ENCODE results near the gene ABHD16B.

ABHD16B gene

DNA sequence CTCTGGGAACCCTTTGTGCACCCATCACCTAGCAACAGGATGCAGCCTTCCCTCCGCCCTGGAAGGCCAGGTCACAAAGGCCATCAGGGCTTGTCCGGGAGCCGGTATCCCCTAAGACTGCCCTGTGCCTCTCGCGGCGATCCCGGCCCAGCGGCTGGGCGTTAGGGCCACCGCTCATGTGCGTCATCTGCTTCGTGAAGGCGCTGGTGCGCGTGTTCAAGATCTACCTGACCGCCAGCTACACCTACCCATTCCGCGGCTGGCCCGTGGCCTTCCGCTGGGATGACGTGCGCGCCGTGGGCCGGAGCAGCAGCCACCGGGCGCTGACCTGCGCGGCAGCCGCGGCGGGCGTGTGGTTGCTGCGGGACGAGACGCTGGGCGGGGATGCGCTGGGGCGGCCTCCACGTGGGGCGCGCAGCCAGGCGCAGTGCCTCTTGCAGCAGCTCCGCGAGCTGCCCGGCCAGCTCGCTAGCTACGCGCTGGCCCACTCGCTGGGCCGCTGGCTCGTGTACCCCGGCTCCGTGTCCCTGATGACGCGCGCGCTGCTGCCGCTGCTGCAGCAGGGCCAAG, at the start of gene ABHD16B:
ABHD16B (plus strand) TSS at position 134 of the 570 bp plus-strand sequence; CDS start at position 177, 43 bp downstream.
- DNase-seq (ENCODE audit: low read depth), result no peak
- H3K4me3 ChIP-seq (ENCODE audit: low read depth, low read length), result no peak within 1 kb of the TSS

GRCh38 chr20:63814891-63815614, 46.2 kb upstream of the ABHD16B start:
- no peak overlapping the region for H3K4me3 ChIP-seq (ENCODE audit: low read depth, low read length)
- no peak for DNase-seq (ENCODE audit: low read depth)

- H3K4me3 ChIP-seq (ENCODE audit: low read depth, low read length), result no peak overlapping the region
- no peak for DNase-seq (ENCODE audit: low read depth)
These were observed 45.6 kb upstream of the ABHD16B start for GRCh38 chr20:63815615-63816253.

GRCh38 chr20:63819224-63819921, 41.9 kb upstream of the ABHD16B start:
- no peak overlapping the region for H3K4me3 ChIP-seq (ENCODE audit: low read depth, low read length)

GRCh38 chr20:63821811-63822210, 39.5 kb upstream of the ABHD16B start:
- no peak overlapping the region for H3K4me3 ChIP-seq (ENCODE audit: low read depth, low read length)

More at GRCh38 chr20:63819224-63819921, 41.9 kb upstream of the ABHD16B start:
- DNase-seq (ENCODE audit: low read depth), result no peak

GRCh38 chr20:63822276-63822696, 39.0 kb upstream of the ABHD16B start:
- no peak for DNase-seq (ENCODE audit: low read depth)
- no peak overlapping the region for H3K4me3 ChIP-seq (ENCODE audit: low read depth, low read length)

More at GRCh38 chr20:63821811-63822210, 39.5 kb upstream of the ABHD16B start:
- no peak for DNase-seq (ENCODE audit: low read depth)

DNA sequence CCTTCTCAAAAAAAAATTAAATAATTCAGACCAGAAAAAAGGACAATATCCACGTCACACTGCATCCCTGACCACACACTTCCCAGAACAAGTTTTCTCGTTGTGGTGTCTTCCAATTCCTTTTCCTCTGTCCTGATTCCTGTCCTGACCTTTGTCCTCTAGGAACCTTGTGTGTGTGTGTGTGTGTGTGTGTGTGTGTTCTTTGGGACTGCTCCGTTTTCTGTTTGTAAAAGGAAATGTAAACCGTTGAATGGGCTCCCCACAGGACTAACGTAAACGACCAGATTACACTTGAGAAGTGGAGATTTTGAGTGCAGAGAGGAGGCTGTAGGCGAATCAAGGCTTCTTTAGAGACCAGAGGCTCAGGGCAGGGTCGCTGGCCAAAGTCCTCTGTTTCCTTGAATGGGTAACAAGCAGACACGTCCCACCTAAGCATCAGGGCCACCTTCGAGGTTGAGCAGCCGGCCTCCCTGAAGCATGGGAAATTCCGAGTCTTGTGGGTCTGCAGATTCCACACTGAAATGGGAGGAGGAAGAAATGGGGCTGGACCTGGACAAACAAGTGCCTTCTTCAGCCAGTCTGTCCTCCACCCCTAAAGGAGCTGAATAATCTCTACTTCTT, 37.5 kb upstream of the ABHD16B start:
- no peak for DNase-seq (ENCODE audit: low read depth)
- no peak overlapping the region for H3K4me3 ChIP-seq (ENCODE audit: low read depth, low read length)

- no peak for DNase-seq (ENCODE audit: low read depth)
- H3K4me3 ChIP-seq (ENCODE audit: low read depth, low read length), result no peak overlapping the region
These were observed 35.8 kb upstream of the ABHD16B start for GRCh38 chr20:63825331-63826118.

DNA sequence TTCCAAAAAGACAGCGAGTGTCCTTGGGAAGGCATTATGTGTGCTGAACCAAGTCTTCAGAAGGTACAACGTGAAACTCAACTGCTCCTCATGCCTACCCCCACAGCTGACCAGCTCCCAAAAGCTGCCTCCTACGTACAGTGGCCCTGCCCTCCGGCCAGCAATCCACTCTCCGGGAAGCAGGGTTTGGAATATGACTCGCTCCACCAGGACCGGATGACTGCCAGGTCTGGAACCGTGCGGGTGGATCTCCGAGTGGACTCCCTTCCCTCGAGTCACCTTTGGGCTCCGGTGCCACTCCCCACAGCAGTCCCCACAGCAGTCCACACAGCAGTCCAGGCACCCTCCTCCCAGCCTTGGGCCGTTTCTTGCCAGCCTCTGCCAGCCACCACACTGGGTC, 34.5 kb upstream of the ABHD16B start:
- no peak for DNase-seq (ENCODE audit: low read depth)
- no peak overlapping the region for H3K4me3 ChIP-seq (ENCODE audit: low read depth, low read length)

DNA sequence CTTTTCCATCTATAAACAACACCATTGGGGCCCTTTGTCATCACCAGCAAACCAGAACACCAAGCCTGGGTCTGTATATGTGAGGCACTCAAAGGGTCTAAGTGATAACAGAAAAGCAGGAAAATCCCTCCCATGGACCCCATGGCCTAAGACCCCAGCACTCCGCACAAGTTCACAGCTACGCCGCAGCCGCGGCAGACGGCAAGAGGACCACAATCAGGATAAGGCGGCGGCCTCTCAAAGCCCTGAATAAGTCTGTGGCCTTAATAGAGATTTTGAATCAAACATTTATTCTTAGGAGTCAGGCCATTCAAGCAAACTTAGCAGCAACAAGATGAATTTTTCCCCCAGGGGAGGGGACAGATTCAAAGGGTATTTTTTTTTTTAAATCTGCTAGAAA, 33.2 kb upstream of the ABHD16B start:
- no peak overlapping the region for H3K4me3 ChIP-seq (ENCODE audit: low read depth, low read length)
- no peak for DNase-seq (ENCODE audit: low read depth)

- H3K4me3 ChIP-seq (ENCODE audit: low read depth, low read length), result no peak overlapping the region
- no peak for DNase-seq (ENCODE audit: low read depth)
These were observed 32.8 kb upstream of the ABHD16B start for GRCh38 chr20:63828545-63828944.

GRCh38 chr20:63828951-63829350, 32.3 kb upstream of the ABHD16B start:
- no peak for DNase-seq (ENCODE audit: low read depth)
- H3K4me3 ChIP-seq (ENCODE audit: low read depth, low read length), result no peak overlapping the region

DNA sequence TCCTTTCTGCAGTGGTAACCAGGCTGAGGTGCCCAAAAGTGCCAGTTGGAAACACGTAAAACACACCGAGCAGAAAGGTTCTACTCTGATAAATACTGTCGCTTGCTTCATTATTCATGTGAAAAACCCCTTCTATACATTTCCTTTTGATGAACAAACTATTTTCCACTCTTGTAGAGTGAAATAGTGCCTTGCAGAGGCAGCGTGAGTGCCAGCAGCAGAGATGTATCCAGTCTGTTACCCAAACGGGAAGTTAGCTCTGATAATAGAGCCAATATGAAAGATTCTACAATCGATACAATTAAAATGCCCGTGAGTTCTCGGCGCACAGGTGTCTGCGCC, 31.7 kb upstream of the ABHD16B start:
- H3K4me3 ChIP-seq (ENCODE audit: low read depth, low read length), result peak overlapping the region; percentile 54
- DNase-seq (ENCODE audit: low read depth), result no peak

GRCh38 chr20:63829945-63830835, 31.1 kb upstream of the ABHD16B start:
- DNase-seq (ENCODE audit: low read depth), result no peak
- peak overlapping the region; percentile 54 for H3K4me3 ChIP-seq (ENCODE audit: low read depth, low read length)

DNA sequence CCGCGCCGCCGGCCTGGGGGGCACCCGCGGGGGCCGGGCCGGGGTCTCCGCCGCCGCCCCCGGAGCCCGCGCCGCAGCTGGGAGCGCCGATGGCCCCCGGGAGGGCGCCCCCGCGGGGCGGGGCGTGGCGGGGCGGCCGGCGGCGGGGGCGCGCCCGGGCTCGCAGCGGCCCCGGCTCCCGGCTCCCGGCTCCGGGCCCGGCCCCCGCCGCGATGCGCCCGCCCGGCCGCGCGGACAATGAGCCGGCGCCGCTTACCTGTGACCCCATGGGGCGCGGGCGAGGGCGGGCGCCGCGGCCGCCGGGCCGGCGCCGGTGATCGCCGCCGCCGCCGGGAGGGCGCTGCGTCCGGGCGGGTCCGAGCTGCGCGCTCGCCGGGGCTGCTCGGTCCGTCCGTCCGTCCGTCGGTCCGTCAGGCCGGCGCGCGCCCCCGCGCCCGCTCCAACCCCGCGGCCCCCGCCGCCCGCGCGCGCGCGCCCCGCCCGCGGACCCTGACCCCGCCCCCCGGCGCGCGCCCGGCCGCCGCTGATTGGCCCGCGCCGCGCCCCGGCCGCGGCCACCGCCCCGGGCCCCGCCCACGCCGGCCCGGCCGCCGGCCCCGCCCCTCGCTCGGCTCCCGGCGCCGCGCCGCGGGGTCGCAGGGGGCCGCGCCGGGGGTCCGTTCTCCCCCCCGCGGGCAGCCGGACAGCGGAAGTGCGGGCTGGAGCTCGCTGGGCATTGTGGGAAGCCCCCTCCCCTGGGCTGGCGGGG, 30.3 kb upstream of the ABHD16B start, which contains the start of gene ZBTB46:
ZBTB46 (minus strand) TSS at position 424 of the 748 bp plus-strand sequence. CDS start 40,507 bp downstream, outside the sequence.
- peak within 1 kb of the TSS; percentile 54 for H3K4me3 ChIP-seq (ENCODE audit: low read depth, low read length)
- no peak for DNase-seq (ENCODE audit: low read depth)

- no peak for DNase-seq (ENCODE audit: low read depth)
- H3K4me3 ChIP-seq (ENCODE audit: low read depth, low read length), result peak overlapping the region; percentile 39
These were observed 29.7 kb upstream of the ABHD16B start for GRCh38 chr20:63831646-63831992.

GRCh38 chr20:63831993-63832686, 29.2 kb upstream of the ABHD16B start:
- peak overlapping the region; percentile 39 for H3K4me3 ChIP-seq (ENCODE audit: low read depth, low read length)
- DNase-seq (ENCODE audit: low read depth), result no peak

All from skeletal muscle cell (primary cell).